Islet precursor cell (in vitro differentiated cells): ENCODE results near the gene CLSTN3.
"Not testable (repeated sequence)": the region's sequence is repeated elsewhere in the genome, so short reads cannot be mapped to it uniquely, and the experiment has no call there.

Source experiments
- DNase-seq: peaks from one replicate; pipeline ENCODE4 v3.0.0-alpha.2; 2018

The CLSTN3 gene

GRCh38 chr12:7106082-7106481 lies 24.1 kb upstream of the CLSTN3 start:
- no peak for DNase-seq

GRCh38 chr12:7107181-7107580 lies 23.0 kb upstream of the CLSTN3 start:
- not testable (repeated sequence) for DNase-seq

- no peak for DNase-seq
Measured at GRCh38 chr12:7107636-7108002, 22.6 kb upstream of the CLSTN3 start.

- peak; percentile 90 for DNase-seq
Measured at GRCh38 chr12:7108003-7108795, 22.0 kb upstream of the CLSTN3 start.

GRCh38 chr12:7108796-7109571 lies 21.2 kb upstream of the CLSTN3 start, which contains the start of gene C1RL:
Gene C1RL (minus strand): TSS chr12:7109214. CDS start chr12:7109180, 34 bp downstream.
- DNase-seq, result peak; percentile 93

GRCh38 chr12:7109572-7109920 lies 20.6 kb upstream of the CLSTN3 start:
- no peak for DNase-seq

- no peak for DNase-seq
Measured at GRCh38 chr12:7110661-7111060, 19.5 kb upstream of the CLSTN3 start.

GRCh38 chr12:7112041-7112440 lies 18.1 kb upstream of the CLSTN3 start:
- DNase-seq, result no peak

- no peak for DNase-seq
Measured at GRCh38 chr12:7113389-7113871, 16.7 kb upstream of the CLSTN3 start.

GRCh38 chr12:7114008-7114407 lies 16.2 kb upstream of the CLSTN3 start:
- peak; percentile 34 for DNase-seq

GRCh38 chr12:7114851-7115250 lies 15.3 kb upstream of the CLSTN3 start:
- peak; percentile 33 for DNase-seq

- no peak for DNase-seq
Measured at GRCh38 chr12:7116196-7116595, 14.0 kb upstream of the CLSTN3 start.

GRCh38 chr12:7116916-7117315 lies 13.3 kb upstream of the CLSTN3 start:
- DNase-seq, result no peak

- DNase-seq, result no peak
Measured at GRCh38 chr12:7117670-7118069, 12.5 kb upstream of the CLSTN3 start.

GRCh38 chr12:7118881-7119280 lies 11.3 kb upstream of the CLSTN3 start:
- DNase-seq, result no peak

- no peak for DNase-seq
Measured at GRCh38 chr12:7120166-7120565, 10.0 kb upstream of the CLSTN3 start.

GRCh38 chr12:7121324-7121723 lies 8.8 kb upstream of the CLSTN3 start:
- DNase-seq, result no peak

- no peak for DNase-seq
Measured at GRCh38 chr12:7122811-7123769, 7.1 kb upstream of the CLSTN3 start.

GRCh38 chr12:7123806-7124522 lies 6.2 kb upstream of the CLSTN3 start:
- no peak for DNase-seq

GRCh38 chr12:7125632-7126227 lies 4.4 kb upstream of the CLSTN3 start:
- no peak for DNase-seq

- DNase-seq, result no peak
Measured at GRCh38 chr12:7127916-7128626, 2.1 kb upstream of the CLSTN3 start.
